Hepatocyte (in vitro differentiated cells): ENCODE data around the gene ARHGAP45.

Experiments
- EZH2 ChIP-seq: fragments of 200-600 bp; sonication (generic); IDR thresholded peaks from 2 replicates; pipeline ENCODE4 v1.6.1; 2016; ENCODE audit warnings: antibody characterized with exemption, mild to moderate bottlenecking, borderline replicate concordance
- EZH2phosphoT487 ChIP-seq: fragments of 200-600 bp; sonication (generic); IDR thresholded peaks from one replicate; pipeline ENCODE4 v1.6.1; 2018; ENCODE audit warnings: antibody characterized with exemption, mild to moderate bottlenecking, low read depth, moderate library complexity; ENCODE audit not compliant: unreplicated experiment, severe bottlenecking
- TF ChIP-seq, protein P1 (sequence below): fragments of 200-600 bp; sonication (generic); IDR thresholded peaks from 2 replicates; pipeline ENCODE4 v1.5.1; 2016; ENCODE audit warnings: antibody characterized with exemption, mild to moderate bottlenecking; ENCODE audit not compliant: poor library complexity

DNA sequence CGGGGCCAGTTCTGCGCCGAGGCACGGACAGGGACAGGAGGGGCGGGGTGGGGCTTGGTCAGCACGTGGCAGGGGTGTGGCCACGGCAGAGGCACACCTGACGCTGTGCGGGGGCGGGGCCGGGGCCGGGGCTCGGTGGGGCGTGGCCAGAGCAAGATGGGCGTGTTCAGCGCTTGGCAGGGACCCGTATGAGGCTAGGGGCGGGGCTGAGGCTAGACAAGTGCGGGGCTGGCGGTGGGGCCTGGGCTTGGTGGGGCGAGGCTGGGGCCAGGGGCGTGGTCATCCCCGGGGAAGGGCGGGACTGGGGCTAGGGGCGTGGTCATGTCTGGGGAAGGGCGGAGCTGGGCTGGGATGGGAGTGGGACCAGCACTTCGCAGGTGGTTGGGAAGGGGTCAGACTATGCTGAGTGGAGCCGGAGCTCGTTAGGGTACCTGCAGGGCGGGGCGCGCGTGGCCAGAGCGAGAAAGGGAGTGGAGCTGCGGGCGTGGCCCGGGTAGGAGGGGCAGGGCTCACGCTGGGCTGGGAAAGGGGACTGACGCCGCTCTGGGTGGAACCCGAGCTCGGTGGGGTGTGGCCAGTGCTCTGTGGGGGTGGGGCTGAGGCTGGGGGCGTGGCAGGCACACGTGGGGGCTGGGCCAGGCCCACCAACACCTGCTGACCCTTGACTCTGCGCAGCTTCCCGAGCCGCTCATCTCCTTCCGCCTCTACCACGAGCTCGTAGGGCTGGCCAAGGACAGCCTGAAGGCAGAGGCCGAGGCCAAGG lies 15.4 kb downstream of the ARHGAP45 start:
- TF ChIP-seq, protein P1, sequence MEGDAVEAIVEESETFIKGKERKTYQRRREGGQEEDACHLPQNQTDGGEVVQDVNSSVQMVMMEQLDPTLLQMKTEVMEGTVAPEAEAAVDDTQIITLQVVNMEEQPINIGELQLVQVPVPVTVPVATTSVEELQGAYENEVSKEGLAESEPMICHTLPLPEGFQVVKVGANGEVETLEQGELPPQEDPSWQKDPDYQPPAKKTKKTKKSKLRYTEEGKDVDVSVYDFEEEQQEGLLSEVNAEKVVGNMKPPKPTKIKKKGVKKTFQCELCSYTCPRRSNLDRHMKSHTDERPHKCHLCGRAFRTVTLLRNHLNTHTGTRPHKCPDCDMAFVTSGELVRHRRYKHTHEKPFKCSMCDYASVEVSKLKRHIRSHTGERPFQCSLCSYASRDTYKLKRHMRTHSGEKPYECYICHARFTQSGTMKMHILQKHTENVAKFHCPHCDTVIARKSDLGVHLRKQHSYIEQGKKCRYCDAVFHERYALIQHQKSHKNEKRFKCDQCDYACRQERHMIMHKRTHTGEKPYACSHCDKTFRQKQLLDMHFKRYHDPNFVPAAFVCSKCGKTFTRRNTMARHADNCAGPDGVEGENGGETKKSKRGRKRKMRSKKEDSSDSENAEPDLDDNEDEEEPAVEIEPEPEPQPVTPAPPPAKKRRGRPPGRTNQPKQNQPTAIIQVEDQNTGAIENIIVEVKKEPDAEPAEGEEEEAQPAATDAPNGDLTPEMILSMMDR = no peak
- TF ChIP-seq EZH2 (no peak), EZH2phosphoT487 (no peak)
